HL-60 (cell line): ENCODE results near the gene LAMC2.

Source experiments
- DNase-seq, 2 experiments: peaks; one replicate each; pipeline ENCODE4 v3.0.0-alpha.2; 2010 to 2020; ENCODE audit warnings: low read depth in 1 of 2, low spot score in 1 of 2
- H3K27ac ChIP-seq: fragments of 250-450 bp; sonication (Bioruptor Pico); replicated peaks from 2 replicates; pipeline ENCODE4 v1.5.1; 2020; ENCODE audit warnings: mild to moderate bottlenecking, moderate library complexity
- H3K27me3 ChIP-seq: fragments of 250-450 bp; sonication (Bioruptor Pico); 2 replicates; pipeline ENCODE4 v1.5.1; 2021; ENCODE audit warnings: mild to moderate bottlenecking, moderate library complexity; ENCODE audit not compliant: insufficient read depth, poor library complexity, severe bottlenecking
- H3K4me3 ChIP-seq: replicated peaks from 2 replicates; pipeline ENCODE4 v1.5.1; 2011; ENCODE audit warnings: mild to moderate bottlenecking, control low read depth, low read length; ENCODE audit not compliant: insufficient read depth
- CTCF ChIP-seq: IDR thresholded peaks from one replicate; pipeline ENCODE4 v1.5.1; 2011; ENCODE audit warnings: low read length, control low read depth, inconsistent platforms; ENCODE audit not compliant: insufficient read depth
- GABPA ChIP-seq: IDR thresholded peaks from 2 replicates; pipeline ENCODE4 v1.6.1; 2012; ENCODE audit warnings: low read depth
- POLR2AphosphoS5 ChIP-seq: IDR thresholded peaks from 2 replicates; pipeline ENCODE4 v1.6.1; 2012; ENCODE audit warnings: low read depth
- REST ChIP-seq: IDR thresholded peaks from 2 replicates; pipeline ENCODE4 v1.6.1; 2012; ENCODE audit warnings: low read depth; ENCODE audit not compliant: insufficient replicate concordance
- SPI1 ChIP-seq: IDR thresholded peaks from 2 replicates; pipeline ENCODE4 v1.6.1; 2012; ENCODE audit warnings: low read depth, mild to moderate bottlenecking, borderline replicate concordance

Gene LAMC2

GRCh38 chr1:183161391-183161790, 24.7 kb upstream of the LAMC2 start:
- TF ChIP-seq CTCF (no peak), SPI1 (no peak), REST (no peak), GABPA (no peak), POLR2AphosphoS5 (no peak)
- Histone ChIP-seq H3K27me3 (no peaks in the 10 kb centered on the region), H3K4me3 (no peak overlapping the region), H3K27ac (no peak overlapping the region)
- no peak for DNase-seq

- Histone ChIP-seq H3K4me3 (no peak overlapping the region), H3K27ac (no peak overlapping the region)
- DNase-seq, result no peak
Measured at GRCh38 chr1:183163316-183163715, 22.7 kb upstream of the LAMC2 start.

GRCh38 chr1:183164340-183164739, 21.7 kb upstream of the LAMC2 start:
- no peak overlapping the region for H3K4me3 ChIP-seq
- TF ChIP-seq REST (no peak), GABPA (no peak), SPI1 (no peak), POLR2AphosphoS5 (no peak), CTCF (no peak)
- no peaks in the 10 kb centered on the region for H3K27me3 ChIP-seq
- DNase-seq, result no peak
- no peak overlapping the region for H3K27ac ChIP-seq

More at GRCh38 chr1:183163316-183163715, 22.7 kb upstream of the LAMC2 start:
- TF ChIP-seq SPI1 (no peak), POLR2AphosphoS5 (no peak)
- no peaks in the 10 kb centered on the region for H3K27me3 ChIP-seq

- Histone ChIP-seq H3K4me3 (no peak overlapping the region), H3K27ac (no peak overlapping the region), H3K27me3 (no peaks in the 10 kb centered on the region)
- no peak for TF ChIP-seq REST
- no peak for TF ChIP-seq SPI1
- no peak for DNase-seq
Measured at GRCh38 chr1:183164963-183165362, 21.1 kb upstream of the LAMC2 start.
